ENCODE data around the gene KTN1.

KTN1 gene

GRCh38 chr14:55650992-55651391 lies 71.0 kb downstream of the KTN1 start:
- Histone ChIP-seq H4K20me1 (ENCODE audit: low read depth, low read length) (no peaks in the 10 kb centered on the region), H2AFZ (ENCODE audit: low read depth, low read length, severe bottlenecking) (no peak overlapping the region), H3K36me3 (ENCODE audit: low read length) (peaks cover 58% of the 10 kb centered on the region), H3F3A (ENCODE audit: insufficient read depth) (no peaks in the 10 kb centered on the region), H3K4me2 (ENCODE audit: low read depth, low read length, poor library complexity, severe bottlenecking) (no peak overlapping the region), H3K4me3 (ENCODE audit: insufficient read depth, low read length, poor library complexity, severe bottlenecking) (no peak overlapping the region), H3K9ac (ENCODE audit: low read length) (no peak overlapping the region), H3K27ac (ENCODE audit: low read depth, low read length) (no peak overlapping the region), H3K27me3 (ENCODE audit: low read length) (no peaks in the 10 kb centered on the region), H3K9me2 (replicated peaks; ENCODE audit: insufficient read depth, low read length) (no peaks in the 10 kb centered on the region), H3K79me2 (ENCODE audit: insufficient read depth, low read length) (no peaks in the 10 kb centered on the region), H3K9me3 (ENCODE audit: insufficient read depth, low read length) (no peaks in the 10 kb centered on the region)
- TF ChIP-seq CTCF (IDR thresholded peaks at IDR 0.05; ENCODE audit: insufficient read depth, low read length, poor library complexity, severe bottlenecking) (no peak), EZH2phosphoT487 (conservative IDR thresholded peaks at IDR 0.05; ENCODE audit: low read length) (no peak)

- Histone ChIP-seq H3K4me3 (ENCODE audit: insufficient read depth, low read length, poor library complexity, severe bottlenecking) (no peak overlapping the region), H2AFZ (ENCODE audit: low read depth, low read length, severe bottlenecking) (no peak overlapping the region), H3K9me2 (replicated peaks; ENCODE audit: insufficient read depth, low read length) (no peaks in the 10 kb centered on the region), H3K4me2 (ENCODE audit: low read depth, low read length, poor library complexity, severe bottlenecking) (no peak overlapping the region), H3K79me2 (ENCODE audit: insufficient read depth, low read length) (no peaks in the 10 kb centered on the region), H3F3A (ENCODE audit: insufficient read depth) (no peaks in the 10 kb centered on the region), H3K27me3 (ENCODE audit: low read length) (no peaks in the 10 kb centered on the region), H3K27ac (ENCODE audit: low read depth, low read length) (no peak overlapping the region), H4K20me1 (ENCODE audit: low read depth, low read length) (no peaks in the 10 kb centered on the region), H3K9me3 (ENCODE audit: insufficient read depth, low read length) (no peaks in the 10 kb centered on the region), H3K9ac (ENCODE audit: low read length) (no peak overlapping the region), H3K36me3 (ENCODE audit: low read length) (peaks cover 73% of the 10 kb centered on the region)
- TF ChIP-seq CTCF (IDR thresholded peaks at IDR 0.05; ENCODE audit: insufficient read depth, low read length, poor library complexity, severe bottlenecking) (no peak), EZH2phosphoT487 (conservative IDR thresholded peaks at IDR 0.05; ENCODE audit: low read length) (no peak)
Observed at GRCh38 chr14:55654243-55654642, 74.2 kb downstream of the KTN1 start.

- no peak overlapping the region for H3K9ac ChIP-seq (ENCODE audit: low read length)
- no peak for TF ChIP-seq EZH2phosphoT487 (conservative IDR thresholded peaks at IDR 0.05; ENCODE audit: low read length)
- TF ChIP-seq CTCF (IDR thresholded peaks at IDR 0.05; ENCODE audit: insufficient read depth, low read length, poor library complexity, severe bottlenecking), result no peak
- H3K9me3 ChIP-seq (ENCODE audit: insufficient read depth, low read length), result no peaks in the 10 kb centered on the region
- no peaks in the 10 kb centered on the region for H3K27me3 ChIP-seq (ENCODE audit: low read length)
- peaks cover 46% of the 10 kb centered on the region for H3K36me3 ChIP-seq (ENCODE audit: low read length)
- H3K27ac ChIP-seq (ENCODE audit: low read depth, low read length), result no peak overlapping the region
- H3F3A ChIP-seq (ENCODE audit: insufficient read depth), result no peaks in the 10 kb centered on the region
- no peaks in the 10 kb centered on the region for H3K79me2 ChIP-seq (ENCODE audit: insufficient read depth, low read length)
- H3K4me2 ChIP-seq (ENCODE audit: low read depth, low read length, poor library complexity, severe bottlenecking), result no peak overlapping the region
- H4K20me1 ChIP-seq (ENCODE audit: low read depth, low read length), result no peaks in the 10 kb centered on the region
- no peak overlapping the region for H2AFZ ChIP-seq (ENCODE audit: low read depth, low read length, severe bottlenecking)
- no peaks in the 10 kb centered on the region for H3K9me2 ChIP-seq (replicated peaks; ENCODE audit: insufficient read depth, low read length)
- H3K4me3 ChIP-seq (ENCODE audit: insufficient read depth, low read length, poor library complexity, severe bottlenecking), result no peak overlapping the region
Observed at GRCh38 chr14:55661029-55661428, 81.0 kb downstream of the KTN1 start.
